Muscle of back (tissue), 13 donors: ENCODE data around the gene CDH16. TPM values are rescaled to one million over a fixed set of nuclear protein-coding genes. Genes with fewer than 3 reads are reported as not detected.
"Not testable (repeated sequence)": the region's sequence is repeated elsewhere in the genome, so short reads cannot be mapped to it uniquely, and the experiment has no call there.

Experiments
- DNase-seq, 3 donors: peaks; one replicate each; pipeline versions ENCODE4 v3.0.0 to v3.0.0-alpha.2; 2013
- long read RNA-seq, 9 donors: transcript quantifications; one replicate each; lab custom pipeline, GENCODE V29; 2026
- polyA plus RNA-seq, 10 donors: library from polyadenylated mRNA; unstranded; fragments of 120-200 nt; gene quantifications; one replicate each; pipeline ENCODE4 v1.2.1, GENCODE V29; 2013; ENCODE audit not compliant: insufficient read length in 10 of 10

Gene CDH16
- under 1 TPM in 5 of 10 donors, not detected in 5; 0.07 to 0.31 (median 0.13) TPM for polyA plus RNA-seq
- long read RNA-seq, donor 1 = 0 reads
- long read RNA-seq, donor 2 = 0 reads
- long read RNA-seq, donor 3 = 0 reads
- long read RNA-seq, donor 4 = 0 reads
- long read RNA-seq, donor 5 = 0 reads
- long read RNA-seq, donor 6 = 0 reads
- long read RNA-seq, donor 7 = 0 reads
- long read RNA-seq, donor 8 = 0 reads
- long read RNA-seq, donor 9 = 0 reads

GRCh38 chr16:66918803-66919568, at the start of gene CDH16:
CDH16 (minus strand) TSS chr16:66918885; CDS start chr16:66918065, 820 bp downstream.
- DNase-seq = no peak

GRCh38 chr16:66964049-66964448, 45.4 kb upstream of the CDH16 start:
- no peak for DNase-seq

DNA sequence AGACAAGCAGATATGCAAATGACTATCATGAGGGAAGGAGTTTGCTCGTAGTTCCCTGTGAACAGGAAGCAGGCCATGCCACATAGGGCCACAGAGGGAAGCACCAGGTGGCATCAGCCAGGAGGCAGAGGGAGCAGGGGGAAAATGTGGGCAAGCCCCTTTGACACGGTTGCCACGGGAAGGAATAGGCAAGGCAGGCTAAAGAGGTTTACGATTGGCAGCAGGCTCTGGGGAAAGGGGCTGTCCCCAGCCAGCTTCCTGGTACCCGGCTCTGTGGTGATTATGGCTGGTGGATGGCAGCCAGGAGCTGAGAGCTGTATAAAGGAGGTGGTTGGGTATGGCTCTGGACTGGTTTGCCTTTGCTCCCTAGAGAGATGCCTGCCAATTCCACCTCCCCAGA, 43.2 kb upstream of the CDH16 start:
- DNase-seq = no peak

- peak in 1 of 3 donors; percentile 49 for DNase-seq
Observed at GRCh38 chr16:66961065-66961744, 42.5 kb upstream of the CDH16 start, which contains the start of gene CES3. CES3 (plus strand) TSS chr16:66961266; CDS start chr16:66961308, 42 bp downstream.

GRCh38 chr16:66960270-66960669, 41.6 kb upstream of the CDH16 start:
- DNase-seq = no peak

- DNase-seq = peak in 2 of 3 donors; percentile 22 to 33
Observed at GRCh38 chr16:66959704-66960161, 41.0 kb upstream of the CDH16 start.

- no peak for DNase-seq
Observed at GRCh38 chr16:66958857-66959703, 40.4 kb upstream of the CDH16 start.

- DNase-seq = not testable (repeated sequence)
Observed at GRCh38 chr16:66956154-66956457, 37.4 kb upstream of the CDH16 start.

GRCh38 chr16:66955363-66956153, 36.9 kb upstream of the CDH16 start:
- DNase-seq = not testable (repeated sequence)

GRCh38 chr16:66954097-66954659, 35.5 kb upstream of the CDH16 start:
- DNase-seq = peak; percentile 68 to 85 (median 78)

DNA sequence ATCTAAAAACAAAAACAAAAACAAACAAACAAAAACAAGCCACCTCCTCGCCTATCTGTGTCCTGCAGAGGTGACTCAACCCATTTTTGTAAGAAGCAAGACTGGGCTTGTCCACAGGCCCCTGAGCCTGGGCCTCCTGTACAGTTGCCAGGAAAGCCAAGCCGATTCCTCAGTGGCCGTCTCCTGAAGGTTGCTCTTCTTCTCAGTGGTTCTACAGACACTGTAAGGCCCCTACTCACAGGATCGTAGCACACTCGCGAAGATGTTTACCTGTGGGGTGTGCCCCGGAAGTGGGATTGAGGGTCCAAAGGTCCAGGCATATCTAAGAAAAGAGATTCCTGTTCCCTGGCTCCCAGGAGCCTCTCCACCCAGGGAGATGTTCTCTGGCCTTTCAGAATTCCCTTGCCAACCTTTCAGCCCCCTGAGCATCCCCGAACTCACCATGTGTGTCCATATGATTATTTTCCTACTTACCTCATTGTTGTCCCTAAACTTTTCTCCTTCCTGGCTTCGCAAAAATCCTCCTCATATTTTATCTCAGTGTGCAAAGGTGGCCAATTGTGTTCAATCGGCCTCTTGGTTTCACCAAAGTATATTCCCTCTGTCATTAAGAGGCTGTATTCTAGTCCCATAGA, 34.9 kb upstream of the CDH16 start:
- no peak for DNase-seq

DNA sequence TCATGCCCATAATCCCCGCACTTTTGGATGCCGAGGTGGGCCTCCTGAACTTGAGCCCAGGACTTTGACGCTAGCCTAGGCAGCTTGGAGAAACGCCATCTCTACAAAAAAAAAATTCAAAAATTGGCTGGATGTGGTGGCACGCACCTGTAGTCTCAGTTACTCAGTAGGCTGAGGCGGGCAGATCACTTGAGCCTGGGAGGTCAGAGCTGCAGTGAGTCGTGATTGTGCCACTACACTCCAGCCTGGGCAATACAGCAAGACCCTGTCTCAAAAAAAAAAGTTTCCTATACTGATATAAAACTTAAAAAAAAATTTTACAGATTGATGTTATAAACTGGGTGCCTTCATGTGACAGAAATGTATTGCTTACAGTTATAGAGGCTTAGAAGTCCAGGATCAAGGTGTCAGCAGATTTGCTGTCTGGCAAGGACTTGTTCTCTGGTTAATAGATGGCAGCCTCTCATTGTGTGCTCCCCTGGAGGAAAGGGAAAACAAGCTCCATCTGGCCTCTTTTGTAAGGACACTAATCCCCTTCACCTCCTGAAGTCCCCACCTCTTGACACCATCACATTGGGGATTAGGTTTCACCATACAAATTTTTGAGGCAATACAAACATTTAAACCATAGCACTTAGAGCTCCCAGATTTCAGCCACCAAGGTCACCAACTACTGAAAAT, 33.9 kb upstream of the CDH16 start:
- no peak for DNase-seq

DNA sequence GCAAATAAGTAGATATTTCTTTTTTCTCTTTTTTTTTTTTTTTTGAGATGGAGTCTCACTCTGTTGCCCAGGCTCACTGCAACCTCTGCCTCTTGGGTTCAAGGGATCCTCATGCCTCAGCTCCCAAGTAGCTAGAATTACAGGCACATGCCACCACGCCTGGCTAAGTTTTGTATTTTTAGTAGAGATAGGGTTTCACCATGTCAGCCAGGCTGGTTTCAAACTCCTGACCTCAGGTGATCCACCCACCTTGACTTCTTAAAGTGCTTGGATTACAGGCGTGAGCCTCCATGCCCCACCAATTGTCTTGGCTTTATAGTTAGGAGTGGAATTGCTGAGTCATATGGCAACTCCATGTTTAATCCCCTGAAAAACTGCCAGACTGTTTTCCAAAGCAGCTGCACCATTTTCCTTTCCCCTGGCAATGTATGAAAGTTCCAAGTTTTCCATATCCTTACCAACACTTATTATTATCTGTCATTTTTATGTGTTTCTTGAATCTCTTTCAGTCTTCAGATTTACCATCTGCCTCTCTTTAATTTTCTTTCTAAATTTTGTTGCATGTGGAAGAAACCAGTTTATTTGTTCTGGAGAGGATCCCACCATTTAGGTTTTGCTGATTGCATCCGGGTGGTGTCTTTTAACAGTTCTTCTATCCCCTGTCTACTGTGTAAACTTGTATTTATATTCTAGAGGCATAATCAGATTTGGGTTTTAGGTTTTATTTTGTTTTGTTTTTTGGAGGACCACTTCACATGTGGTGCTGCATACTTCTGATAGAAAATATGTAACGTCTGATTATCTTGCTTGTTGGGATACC, 32.5 kb upstream of the CDH16 start:
- no peak for DNase-seq

DNA sequence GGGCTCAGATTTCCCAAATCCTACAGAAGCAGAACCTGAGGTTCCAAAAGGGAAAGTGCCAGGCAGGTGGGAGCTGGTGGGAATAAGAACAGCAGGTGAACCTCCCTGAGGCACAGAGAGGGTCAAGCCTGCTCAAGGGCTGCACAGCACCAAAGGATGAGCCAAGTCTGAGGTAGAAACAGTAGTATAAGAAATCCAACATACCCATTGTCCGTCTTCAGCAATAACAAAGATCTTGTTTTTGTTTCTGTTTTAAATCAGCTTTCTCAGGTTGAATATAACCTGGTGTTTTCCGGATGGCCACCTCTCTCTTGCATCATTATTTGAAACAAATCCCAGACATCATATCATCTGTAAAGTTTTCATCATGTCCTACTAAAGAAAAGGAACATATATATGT, 31.8 kb upstream of the CDH16 start:
- no peak for DNase-seq

GRCh38 chr16:66949472-66949871, 30.8 kb upstream of the CDH16 start:
- no peak for DNase-seq

- no peak for DNase-seq
Observed at GRCh38 chr16:66948837-66949225, 30.1 kb upstream of the CDH16 start.

DNA sequence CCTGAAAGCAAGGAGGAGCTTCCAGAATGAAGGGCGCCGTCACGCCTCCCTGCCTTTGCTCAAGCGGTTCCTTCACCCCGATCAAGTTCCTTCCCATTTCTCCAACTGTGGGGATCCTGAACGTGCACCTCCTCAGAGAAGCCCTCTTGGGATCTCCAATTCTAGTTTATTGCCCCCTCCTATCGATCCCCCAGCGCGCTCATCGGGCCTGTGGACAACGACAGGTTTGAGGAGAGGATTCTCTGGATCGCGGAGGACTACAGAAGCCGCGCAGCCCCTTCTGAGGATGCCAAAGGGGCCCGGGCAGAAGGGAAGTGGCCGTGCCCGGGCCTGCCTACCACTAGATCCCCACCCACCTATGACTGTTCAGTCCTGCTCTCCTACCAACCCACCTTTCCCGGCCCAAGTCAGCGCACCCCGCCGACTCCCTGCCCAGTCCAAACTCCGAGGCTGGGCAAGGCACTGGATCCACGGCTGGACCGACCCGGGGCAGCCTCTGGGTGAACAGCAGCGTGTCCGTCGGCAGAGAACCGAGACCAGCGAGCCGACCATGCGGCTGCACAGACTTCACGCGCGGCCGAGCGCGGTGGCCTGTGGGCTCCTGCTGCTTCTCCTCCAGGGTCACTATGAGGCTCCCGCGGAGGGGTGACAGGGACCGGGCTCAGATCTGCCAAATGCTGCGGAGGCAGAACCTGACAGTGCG, 29.6 kb upstream of the CDH16 start:
- peak in 1 of 3 donors; percentile 26 for DNase-seq
